Measurements from ENCODE around the gene WDR4.
"Not testable (repeated sequence)": the region's sequence is repeated elsewhere in the genome, so short reads cannot be mapped to it uniquely, and the experiment has no call there.

The WDR4 gene

DNA sequence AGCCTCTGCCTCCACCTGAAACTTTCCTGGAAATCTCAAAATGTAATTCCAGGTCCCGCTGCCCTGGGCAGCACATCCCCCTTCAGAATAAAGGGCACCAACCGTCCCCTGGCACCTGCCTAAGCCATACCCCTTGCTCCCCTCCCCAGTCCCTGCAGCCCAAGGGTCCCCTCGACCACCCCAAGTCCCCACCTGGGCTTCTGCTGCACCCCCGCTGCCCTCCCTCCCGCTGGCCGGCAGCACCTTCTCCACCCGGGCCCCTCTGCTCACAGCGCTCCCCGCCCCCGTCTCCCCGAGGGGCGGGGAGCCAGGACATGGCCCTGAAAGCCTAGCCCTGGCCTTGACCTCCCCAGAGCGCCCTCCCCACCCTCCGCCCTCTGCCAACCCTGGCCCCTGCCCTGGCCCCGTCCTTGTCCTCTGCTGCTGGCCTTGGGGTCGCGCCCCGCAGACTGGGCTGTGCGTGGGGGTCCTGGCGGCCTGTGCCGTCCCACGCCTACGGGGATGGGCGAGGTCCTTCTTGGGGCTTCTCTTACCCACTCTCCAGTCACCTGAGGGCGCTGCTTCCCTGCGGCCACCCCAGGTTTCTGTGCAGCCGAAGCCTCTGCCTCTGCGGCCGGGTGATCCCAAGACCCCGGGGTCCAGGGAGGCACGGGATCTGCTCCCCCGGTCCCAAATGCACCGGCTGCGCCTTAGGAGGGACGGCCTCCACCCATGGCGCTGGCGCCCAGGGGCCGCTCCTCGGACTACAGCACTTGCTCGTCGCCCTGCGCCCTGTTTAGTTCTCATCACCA lies 41.7 kb downstream of the WDR4 start:
- no peak for DNase-seq

DNA sequence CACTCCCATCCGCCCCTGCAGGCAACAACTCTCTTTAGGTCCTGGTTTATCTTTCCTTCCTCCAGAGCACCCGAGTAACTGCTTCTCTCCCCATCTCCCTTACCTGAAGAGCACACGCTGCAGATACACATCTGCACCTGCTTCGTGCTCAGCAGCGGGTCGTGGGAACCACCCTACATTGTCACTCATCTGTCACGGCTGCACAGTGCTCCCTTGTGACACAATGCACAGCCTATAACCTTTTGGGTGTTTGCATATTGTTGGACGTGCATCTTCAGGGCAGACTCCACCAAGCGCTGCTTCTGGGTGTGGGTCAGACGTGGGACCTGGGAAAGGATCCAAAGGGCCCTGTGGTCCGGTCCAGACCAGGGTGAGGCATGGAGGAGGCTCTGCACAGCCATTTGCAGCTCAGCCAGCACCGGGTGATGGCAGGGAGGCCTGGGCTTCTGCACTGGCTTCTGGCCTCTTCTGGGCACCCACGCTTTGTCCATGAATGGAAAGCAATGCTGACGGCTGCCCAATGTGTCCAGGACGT lies 42.5 kb downstream of the WDR4 start:
- no peak for DNase-seq

DNA sequence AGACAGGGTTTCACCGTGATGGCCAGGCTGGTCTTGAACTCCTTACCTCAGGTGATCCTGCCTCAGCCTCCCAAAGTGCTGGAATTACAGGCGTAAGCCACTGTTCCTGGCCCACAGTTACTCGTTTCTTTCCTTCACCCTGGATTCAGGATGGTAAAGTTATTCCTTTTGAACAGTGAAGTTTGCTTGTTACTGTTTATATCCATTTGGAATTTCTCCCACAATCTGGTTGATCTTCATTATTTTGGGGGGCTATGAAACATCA lies 43.0 kb downstream of the WDR4 start:
- DNase-seq, result no peak

DNA sequence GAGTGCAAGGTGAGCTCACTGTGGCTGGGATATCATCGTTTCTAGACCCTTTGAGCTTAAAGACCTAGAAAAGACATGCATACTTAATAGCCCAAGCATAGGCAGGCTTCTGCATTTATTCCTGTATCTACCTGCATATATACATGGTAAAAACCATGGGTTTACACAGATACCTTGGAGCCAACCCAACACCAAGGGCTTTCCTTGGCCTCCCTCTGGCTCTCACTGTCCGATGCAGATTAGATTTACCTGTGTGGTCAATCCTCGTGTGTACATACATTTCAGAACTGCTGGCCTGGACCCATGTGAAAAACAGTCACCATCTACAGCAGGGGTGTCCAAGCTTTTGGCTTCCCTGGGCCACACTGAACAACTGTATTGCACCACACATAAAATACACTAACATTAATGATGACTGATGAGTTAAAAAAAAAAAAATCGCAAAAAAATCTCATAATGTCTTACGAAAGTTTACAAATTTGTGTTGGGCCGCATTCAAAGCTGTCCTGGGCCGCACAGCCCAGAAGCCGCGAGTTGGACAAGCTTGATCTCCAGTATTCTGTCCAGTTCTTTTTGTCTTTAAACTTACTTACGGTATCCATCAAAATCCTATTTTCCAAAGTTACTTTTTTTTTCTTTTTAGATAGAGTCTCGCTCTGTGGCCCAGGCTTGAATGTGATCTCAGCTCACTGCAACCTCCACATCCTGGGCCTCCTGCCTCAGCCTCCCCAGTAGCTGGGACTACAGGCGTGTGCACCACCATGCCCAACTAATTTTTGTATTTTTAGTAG lies 43.5 kb downstream of the WDR4 start:
- no peak for DNase-seq

DNA sequence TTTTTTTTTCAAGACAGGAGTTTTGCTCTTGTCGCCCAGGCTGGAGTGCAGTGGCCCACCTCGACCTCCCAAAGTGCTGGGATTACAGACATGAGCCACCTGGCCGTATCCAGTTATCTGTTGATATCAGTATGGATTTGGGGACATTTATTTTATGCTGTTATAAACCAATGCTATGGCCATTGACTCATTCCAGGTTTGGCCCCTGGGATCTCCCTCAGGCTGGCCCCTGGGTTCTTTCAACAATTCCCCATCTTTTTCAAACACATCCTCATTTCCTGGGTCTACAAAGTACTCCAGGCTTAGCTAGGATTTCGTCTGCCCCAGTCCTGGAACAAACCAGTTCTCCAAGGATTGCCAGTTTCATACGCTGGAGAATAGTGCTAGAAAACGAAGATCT lies 44.1 kb downstream of the WDR4 start:
- DNase-seq, result no peak

DNA sequence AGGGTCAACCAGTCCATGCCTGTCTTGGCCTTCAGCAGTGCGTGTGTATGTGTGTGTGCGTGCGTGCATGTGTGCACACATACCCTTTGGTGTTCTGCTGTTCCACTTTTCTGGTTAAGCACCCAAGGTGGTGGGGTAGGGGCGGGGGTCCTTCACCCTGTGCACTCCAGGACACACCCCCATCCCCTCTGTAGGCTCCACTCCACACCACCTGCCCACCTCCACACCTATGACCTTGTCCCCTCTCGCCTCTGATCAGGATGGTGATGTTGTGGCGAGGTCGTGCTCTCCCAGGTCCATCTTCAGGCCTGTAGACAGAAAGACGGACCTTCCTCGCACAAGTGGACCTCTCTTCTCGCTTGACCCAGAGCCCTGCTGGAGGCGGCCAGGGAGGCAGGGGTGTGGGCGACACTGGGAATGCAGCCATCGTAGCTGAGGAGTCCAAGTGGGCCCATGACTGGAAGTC lies 44.6 kb downstream of the WDR4 start:
- no peak for DNase-seq

DNA sequence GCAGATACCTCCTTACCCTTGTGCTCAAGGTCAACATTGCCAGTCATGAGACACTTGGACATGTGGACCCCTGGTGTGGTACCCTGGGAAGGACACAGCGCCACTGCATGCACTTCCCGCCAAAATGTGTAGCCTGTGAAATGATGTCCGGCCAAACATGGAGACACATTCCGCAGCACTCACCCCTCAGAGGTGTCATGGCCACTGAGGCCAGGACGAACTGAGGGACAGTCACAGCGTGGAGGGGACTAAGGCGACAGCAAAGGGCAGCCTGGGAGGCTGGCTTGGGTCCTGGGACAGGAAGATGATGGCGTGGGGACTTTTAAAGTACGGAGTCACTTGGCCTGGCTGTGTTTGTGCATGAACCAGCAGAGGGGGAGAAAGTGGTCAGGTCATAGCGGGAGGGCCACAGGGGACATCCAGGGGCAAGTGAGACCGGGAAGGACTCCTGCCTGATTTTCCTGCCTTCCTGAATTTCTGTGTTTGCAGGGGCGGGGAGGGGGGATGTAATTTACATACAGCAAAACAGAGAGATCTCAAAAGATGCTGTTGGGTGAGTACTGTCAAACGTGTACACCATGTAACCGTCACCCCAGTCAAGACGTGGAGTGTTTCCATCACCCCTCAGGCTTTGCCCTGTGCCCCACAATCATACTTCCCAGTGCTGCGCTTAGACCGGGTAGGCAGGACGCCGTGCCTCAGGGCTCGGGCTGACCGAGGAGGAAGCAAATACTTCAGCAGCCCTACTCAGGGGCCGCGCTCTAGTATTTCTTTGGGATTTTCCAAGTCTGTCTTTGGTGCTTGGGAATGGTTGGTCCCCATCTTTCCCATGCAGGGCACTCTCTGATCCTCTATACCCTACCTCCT lies 45.2 kb downstream of the WDR4 start:
- no peak for DNase-seq

DNA sequence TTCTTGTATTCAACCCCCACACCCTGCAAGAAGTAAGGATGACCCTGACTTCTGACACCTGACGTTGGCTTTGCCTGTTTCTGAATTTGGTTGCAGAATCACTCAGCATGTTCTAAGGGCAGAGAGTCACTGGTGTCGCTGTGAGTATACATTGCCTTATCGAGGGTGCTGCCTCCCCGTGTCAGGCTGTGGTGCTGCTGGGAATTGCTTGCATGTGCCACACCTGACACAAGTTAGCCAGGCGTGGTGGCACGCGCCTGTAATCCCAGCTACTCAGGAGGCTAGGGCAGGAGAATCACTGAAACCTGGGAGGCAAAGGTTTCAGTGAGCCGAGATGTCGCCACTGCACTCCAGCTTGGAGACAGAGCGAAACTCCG lies 45.9 kb downstream of the WDR4 start:
- DNase-seq, result no peak

DNA sequence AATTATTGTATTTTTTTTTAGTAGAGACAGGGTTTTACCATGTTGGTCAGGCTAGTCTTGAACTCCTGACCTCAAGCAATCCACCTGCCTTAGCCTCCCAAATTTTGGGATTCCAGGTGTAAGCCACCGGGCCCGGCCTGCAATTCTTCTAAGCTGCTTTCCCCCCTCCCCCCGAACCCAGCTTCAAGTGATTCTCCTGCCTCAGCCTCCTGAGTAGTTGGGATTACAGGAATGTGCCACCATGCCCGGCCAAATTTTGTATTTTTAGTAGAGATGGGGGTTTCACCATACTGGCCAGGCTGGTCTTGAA lies 47.1 kb downstream of the WDR4 start:
- not testable (repeated sequence) for DNase-seq

DNA sequence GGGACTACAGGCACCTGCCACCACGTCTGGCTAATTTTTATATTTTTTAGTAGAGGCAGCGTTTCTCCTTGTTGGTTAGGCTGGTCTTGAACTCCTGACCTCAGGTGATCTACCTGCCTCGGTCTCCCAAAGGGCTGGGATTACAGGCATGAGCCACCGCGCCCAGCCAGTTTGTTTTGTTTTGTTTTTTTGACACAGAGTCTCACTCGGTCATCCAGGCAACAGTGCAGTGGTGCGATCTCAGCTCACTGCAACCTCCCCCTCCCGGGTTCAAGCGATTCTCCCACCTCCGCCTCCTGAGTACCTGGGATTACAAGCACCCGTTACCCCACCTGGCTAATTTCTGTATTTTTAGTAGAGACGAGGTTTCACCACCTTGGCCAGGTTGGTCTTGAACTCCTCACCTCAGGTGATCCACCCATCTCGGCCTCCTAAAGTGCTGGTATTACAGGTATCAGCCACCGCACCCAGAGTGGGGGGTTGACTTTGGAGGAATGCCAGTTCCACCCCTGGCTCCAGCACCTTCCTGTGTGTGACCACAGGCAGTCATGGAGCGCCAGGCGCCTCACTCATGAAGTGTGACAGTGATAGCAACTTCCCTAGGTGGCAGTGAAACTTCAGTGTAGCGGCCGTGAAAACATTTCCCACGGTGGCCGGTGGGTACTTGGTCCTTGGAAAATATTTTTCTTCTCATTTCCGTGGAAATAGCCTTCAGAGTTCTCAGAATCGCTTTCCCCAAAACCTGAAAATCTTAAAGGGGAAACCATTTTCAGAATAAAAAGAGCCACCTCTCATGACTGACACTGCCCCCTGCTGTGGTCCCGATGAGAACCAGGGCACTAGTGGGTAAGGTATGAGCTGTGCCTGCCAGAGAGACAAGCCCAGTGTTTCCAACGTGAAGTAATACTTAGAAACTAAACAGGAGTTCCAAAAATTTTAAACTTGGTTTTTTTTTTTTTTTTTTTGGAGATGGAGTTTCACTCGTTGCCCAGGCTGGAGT lies 48.6 kb downstream of the WDR4 start:
- DNase-seq, result no peak

DNA sequence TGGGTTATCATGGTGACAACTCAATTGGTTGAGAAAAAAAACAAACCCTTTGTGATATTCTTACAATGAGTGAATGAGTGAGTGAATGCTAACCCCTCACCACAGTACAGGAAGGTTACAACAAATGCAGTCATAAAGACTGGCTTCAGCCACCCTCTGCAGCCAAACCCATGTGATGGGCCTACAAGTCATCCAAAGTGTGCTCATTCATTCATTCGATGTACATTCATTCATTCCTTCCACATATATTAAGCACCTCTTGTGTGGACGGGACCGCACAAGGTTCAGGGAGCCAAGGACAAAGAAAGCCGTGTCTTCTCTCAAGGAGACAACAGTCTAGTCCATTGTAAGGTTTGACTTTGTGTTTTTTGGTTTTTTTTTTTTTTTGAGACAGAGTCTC lies 49.4 kb downstream of the WDR4 start:
- no peak for DNase-seq

DNA sequence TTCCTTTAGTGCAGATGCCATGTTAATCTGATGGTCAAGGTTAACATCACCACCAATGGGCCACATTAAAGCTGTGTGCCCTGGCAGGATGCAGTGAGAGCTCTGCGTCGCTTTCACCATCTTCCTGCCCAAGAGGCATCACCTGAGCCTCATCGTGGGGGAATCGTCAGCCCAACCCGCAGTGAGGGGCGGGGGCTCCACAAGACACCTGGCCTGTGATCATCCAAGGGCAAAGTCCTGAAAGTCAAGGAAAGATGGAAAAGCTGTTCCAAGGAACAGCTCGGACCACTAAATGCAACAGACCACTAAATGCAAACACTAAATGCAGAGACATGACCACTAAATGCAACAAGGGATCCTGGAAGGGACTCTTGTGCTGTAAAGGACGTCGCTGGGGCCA lies 49.9 kb downstream of the WDR4 start:
- no peak for DNase-seq

DNA sequence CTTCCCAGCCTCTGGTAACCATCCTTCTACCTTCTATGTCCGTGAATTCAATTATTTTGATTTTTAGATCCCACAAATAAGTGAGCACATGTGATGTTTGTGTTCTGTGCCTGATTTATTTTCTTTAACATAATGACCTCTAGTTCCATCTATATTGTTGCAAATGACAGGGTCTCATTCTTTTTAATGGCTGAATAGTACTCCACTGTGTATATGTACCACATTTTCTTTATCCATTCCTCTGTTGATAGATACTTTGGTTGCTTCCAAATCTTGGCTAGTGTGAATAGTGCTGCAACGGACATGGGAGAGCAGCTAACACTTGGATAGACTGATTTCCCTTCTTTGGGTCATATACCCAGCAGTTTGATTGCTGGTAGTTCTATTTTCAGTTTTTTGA lies 51.8 kb downstream of the WDR4 start:
- no peak for DNase-seq

DNA sequence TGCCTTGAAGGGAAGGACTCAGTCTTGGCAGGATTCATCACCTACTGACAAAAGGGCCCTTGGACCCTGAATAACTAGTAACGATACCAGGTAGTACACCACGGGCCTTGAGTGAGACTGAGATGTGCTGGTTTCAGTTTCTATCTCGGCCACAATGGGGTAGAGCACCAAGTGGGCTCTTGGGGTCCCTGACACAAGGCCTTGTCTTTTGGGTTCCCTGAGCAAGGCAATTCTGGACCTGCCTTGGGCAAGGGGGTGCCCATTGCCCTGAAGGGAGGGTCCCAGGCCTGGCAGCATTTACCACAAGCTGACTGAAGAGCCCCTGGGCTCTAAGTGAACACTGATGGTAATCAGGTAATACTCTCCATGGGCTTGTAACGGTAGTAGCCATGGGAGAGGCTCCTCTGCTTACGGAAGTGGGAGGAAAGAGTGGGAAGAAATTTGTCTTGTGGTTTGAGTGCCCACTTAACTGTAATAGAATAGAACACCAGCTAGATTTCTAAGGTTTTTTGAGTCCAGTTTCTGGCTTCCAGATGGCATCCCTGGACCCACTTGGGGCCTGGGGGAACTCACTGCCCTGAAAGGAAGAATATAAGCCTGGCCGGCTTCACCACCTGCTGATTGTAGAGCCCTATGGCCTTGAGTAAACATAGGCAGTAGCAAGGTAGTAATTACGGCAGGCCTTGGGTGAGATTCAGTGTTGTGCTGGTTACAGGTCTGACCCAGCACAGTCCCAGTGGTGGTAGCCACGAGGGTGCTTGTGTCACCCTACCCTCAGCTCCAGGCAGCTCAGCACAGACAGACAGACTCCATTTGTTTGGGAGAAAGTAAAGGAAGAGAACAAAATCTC lies 58.5 kb downstream of the WDR4 start:
- DNase-seq, result no peak

DNA sequence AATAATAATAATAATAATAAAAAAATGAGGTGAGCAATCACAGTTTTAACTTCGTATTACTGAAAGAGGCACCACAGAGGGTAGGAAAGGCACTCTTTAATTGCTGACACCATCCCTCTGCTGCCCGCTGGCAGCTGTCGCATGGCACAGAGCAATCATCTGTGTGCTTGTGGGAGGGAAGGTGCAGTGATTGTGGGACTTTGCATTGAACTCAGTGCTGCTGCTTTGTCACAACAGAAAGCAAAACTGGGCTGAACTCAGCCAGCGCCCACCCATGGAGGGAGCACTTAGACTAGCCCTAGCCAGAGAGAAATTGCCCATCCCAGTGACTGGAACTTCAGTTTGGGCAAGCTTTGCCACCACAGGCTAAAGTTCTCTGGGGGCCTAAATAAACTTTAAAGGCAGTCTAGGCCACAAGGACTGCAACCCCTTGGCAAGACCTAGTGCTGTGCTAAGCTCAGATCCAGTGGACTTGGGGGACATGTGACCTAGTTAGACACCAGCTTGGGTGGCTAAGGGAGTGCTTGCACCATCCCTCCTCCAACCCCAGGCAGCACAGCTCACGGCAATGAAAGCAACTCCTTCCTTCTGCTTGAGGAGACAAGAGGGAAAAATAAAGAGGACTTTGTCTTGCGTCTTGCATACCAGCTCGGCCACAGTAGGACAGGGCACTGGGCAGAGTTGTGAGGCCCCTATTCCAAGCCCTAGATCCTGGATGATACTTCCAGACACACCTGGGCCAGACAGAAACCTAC lies 59.3 kb downstream of the WDR4 start:
- DNase-seq, result no peak

DNA sequence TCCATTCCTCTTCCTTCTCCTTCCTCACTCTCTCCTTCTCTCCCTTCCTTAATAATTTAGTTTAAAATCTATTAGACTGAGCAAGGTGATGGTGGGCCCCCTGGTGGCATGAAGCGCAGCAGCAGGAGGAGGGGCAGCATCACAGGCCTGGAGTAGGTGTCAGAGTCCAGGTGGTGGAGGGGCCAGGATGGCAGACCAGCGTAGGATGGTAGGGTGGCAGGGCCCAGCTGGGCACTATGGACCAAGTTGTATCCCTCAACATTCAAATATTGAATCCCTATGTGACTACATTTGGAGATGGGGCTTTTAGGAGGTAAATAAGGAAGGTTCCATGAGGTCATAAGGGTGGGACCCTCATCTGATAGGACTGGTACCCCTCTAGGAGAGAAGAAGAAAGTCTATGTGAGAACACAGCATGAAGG lies 61.0 kb downstream of the WDR4 start:
- peak; percentile 39 for DNase-seq

DNA sequence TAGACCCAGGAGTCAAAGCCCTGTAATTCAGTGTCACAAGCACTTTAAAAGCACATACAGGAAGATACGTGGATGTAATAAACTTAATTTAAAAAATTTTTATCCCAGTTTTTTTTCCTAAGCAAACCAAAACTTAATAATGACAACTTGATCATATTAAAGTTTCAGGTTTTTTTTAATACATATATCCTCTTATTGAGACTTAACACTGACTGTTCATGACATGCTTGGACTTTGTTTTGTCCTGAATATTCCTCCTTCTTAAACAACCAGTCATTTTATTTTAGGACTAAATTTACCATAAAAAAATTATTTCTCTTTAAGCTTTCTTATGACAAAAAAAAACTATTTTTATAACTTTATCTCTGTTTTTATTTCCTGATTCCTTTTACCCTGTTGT lies 64.1 kb downstream of the WDR4 start:
- no peak for DNase-seq

DNA sequence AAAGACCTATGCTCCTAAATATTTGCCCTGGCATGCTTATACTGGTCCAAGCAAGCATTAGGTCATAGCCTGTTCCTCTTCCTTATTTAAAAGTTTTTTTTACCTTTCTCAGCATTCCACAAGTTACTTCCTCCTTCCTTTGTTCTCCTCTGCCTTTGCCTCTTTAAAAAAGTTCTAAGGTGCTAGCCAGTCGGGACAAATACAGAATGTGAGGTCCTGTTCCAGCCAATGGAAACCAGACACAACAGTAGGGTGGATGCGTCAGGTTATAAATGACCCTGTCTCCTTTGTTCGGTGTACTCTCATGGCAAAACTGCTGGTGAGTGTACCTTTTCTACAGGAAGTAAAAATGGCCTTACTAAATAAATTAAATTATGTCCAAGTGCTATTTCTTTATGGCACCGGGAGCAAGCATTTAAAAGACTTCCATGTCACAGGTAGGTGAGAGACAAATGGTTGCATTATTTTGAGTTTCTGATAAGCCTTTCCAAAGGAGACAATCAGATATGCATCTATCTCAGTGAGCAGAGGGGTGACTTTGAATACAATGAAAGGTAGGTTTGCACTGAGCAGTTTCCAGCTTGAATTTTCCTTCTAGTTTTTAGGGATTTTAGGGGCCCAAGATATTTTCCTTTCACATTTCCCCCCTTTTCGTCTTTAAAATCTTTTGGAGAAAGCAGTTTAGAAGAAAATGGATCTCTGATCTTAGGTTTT lies 66.7 kb downstream of the WDR4 start:
- not testable (repeated sequence) for DNase-seq

DNA sequence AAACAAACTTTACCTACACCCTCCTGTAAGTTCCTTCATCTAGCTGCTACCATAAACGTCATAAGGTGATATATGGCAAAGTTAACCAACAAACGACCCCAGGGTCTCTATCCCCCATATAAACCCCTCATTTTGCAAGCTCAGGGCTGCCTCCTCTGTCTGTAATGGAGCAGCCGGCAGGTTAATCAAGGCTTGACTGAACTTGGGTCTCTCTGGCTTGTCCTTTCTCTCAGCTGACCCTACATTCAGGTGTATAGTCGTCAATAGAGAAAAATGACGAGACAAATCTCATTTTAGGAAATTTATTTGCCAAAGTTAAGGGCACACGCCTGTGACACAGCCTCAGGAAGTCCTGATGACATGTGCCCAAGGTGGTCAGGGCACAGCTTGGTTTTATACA lies 67.4 kb downstream of the WDR4 start:
- DNase-seq, result no peak
